GM18499 (cell line): Measurements from ENCODE around the gene RPEL1.

Experiments
- ATAC-seq: cut with Tn5 transposase; IDR thresholded peaks from one replicate; pipeline ENCODE4 v1.9.1; 2021; ENCODE audit warnings: moderate number of reproducible peaks; ENCODE audit not compliant: insufficient read depth, unreplicated experiment

Gene RPEL1

DNA sequence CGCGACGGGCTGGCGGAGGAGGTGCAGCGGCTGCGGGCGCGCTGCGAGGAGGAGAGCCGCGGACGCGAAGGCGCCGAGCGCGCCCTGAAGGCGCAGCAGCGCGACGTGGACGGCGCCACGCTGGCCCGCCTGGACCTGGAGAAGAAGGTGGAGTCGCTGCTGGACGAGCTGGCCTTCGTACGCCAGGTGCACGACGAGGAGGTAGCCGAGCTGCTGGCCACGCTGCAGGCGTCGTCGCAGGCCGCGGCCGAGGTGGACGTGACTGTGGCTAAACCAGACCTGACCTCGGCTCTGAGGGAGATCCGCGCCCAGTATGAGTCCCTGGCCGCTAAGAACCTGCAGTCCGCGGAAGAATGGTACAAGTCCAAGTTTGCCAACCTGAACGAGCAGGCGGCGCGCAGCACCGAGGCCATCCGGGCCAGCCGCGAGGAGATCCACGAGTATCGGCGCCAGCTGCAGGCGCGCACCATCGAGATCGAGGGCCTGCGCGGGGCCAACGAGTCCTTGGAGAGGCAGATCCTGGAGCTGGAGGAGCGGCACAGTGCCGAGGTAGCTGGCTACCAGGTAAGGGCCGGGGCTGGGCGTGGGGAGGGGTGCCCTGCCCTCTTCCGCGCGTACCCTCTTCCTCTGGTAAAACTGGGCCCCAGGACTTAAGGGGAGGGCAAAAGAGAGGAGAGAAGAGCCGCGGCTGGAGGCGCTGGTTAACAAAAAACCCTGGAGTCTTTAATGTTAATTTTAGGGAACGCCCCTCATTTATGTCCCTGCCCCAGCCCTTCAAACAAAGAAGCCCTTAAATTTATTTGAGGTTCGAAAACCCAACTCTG is 32.2 kb downstream of the RPEL1 start:
- no peak for ATAC-seq

- ATAC-seq: no peak
Observed at GRCh38 chr10:103278537-103278823, 32.8 kb downstream of the RPEL1 start.

GRCh38 chr10:103278862-103279298 is 33.2 kb downstream of the RPEL1 start:
- no peak for ATAC-seq

DNA sequence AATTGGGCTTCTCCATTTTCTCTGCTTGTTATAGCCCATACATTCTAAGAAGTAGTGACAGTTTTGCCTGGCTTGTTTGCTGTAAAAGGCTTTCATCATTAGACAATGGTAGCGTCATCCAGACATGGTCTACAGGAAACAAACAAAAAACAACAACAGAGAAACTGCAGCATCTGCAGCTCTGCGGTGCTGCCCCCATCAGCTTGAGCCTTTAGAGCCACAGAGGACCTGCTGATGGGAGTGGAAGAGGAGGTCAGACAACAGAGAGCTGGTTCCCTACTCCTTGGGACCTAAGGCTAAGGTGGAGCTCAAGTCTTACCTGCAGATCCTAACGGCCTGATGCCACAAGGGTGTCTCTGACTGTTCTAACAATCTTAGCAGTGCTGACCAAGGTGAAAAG is 34.3 kb downstream of the RPEL1 start:
- no peak for ATAC-seq

- ATAC-seq: no peak
Observed at GRCh38 chr10:103280506-103280905, 34.8 kb downstream of the RPEL1 start.

DNA sequence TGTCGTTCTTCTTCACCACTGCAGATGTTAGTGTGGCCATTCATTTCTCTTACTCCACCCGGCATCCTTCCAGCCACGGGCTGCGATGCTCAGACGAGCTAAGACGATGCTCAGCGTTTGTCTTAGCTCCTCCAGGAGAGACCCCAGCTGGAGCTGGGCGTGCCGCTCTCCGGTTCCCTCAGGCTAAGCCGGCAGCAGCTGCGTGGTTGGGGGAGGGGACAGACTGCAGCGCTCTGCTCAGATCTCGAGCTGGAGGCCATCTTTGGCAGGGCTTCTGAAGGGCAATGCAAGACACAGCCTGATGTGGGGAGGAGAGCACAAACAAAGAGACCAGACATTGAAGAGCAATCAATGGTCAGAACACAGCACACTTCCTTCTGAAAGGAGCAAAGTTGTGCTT is 36.1 kb downstream of the RPEL1 start:
- ATAC-seq: no peak

DNA sequence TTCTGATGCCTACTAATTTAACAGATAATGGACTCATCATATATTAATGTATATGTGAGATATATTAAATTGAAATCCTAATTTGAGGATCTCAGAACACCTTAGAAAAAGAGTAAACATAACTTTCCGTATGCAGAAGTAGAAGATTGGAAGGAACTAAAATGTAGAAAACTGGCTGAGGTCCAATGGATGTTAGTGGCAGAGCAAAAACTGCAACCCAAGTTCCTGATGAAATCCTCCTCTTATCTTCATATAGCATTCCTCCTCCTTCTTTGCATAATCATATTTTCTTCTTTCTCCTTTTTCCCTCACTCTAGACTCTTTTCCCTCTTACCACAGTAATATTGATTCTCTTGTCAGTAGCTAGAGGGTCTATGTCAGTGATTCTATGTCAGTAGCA is 37.3 kb downstream of the RPEL1 start:
- ATAC-seq: no peak

DNA sequence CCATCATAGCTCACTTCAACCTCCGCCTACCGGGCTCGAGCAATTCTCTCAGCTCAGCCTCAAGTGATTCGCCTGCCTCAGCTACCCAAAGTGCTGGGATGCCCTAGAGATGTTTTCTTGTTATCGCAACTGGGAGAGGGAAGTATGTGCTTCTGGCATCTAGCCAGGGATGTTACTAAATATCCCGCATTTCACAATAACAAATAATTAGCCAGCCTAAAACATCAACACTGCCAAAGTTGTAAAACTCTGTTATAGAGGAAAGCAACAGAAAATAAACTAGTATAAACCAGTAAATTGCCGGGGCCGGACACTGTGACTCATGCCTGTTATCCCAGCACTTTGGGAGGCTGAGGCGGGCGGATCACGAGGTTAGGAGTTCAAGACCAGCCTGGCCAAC is 38.5 kb downstream of the RPEL1 start:
- no peak for ATAC-seq

DNA sequence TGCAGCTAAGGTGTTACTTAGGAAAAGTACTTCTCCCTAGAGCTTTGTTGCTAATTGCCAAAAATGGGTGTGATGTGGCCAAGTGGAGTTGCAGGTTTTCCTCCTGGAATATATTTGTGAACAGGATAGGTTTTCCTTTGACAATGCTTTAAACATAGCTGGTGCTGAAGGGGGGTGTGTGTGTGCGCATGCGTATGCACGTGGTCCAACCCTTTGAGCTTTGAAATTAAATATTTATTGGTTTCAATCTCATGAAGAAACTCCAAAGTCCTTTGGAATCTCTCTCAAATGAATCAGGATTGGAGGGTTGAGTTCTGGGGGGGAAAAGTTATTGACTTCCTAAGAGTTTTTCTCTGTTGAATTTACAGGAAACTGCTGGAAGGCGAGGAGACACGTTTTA is 42.3 kb downstream of the RPEL1 start:
- no peak for ATAC-seq

GRCh38 chr10:103291588-103291987 is 45.9 kb downstream of the RPEL1 start:
- ATAC-seq: no peak

DNA sequence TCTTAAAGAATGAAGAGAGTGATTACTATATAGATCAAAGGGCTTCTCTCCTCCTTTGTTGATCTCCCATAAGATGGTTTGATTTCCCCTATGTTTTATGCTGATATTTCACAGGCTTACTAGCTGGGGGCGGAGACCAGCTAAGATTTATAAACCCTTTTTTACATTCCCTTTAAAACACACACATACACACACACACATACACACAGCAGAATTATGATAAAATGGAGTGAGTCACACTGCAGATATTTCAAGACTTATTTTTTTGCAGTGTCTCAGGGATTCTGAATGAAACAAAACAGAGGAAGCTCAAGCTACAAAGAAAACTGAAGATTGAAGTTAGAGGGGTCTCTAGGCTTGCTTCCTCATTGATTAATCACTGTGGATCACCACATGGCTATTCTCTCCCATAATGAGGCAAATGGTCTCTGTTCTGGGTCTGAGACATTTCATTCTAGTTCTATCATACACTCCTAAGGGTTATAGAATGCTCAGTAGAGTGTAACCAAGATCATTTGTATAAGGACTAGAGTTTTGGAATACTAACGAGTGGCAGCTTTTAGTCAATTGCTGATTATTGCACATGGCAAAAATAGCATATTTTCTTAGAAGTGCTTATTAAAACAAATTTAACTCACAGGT is 49.8 kb downstream of the RPEL1 start:
- no peak for ATAC-seq
